WTC11 (cell line): ENCODE data around the gene GAS1. TPM values are rescaled to one million over a fixed set of nuclear protein-coding genes. Genes with fewer than 3 reads are reported as not detected.

Experiments
- ATAC-seq: fragments of 200-7000 bp; cut with Tn5 transposase; 2 replicates; pipeline ENCODE4 v1.10.0; 2021; ENCODE audit warnings: mild to moderate bottlenecking, moderate library complexity
- CTCF ChIA-PET: fragments of 300-600 bp; sonication (Branson Sonifier 250); formaldehyde crosslinking; loops from one replicate; lab custom pipeline; 2021; ENCODE audit warnings: antibody characterized with exemption; lab: Charles Lee
- POLR2A ChIA-PET: fragments of 350-600 bp; sonication (Branson Sonifier 250); formaldehyde crosslinking; loops from one replicate; lab custom pipeline; 2021; ENCODE audit warnings: antibody characterized with exemption; lab: Charles Lee
- DNase-seq: peaks from one replicate; pipeline ENCODE4 v3.0.0; 2021; ENCODE audit warnings: low spot score
- H3K27ac Mint-ChIP-seq: 2 replicates; pipeline ENCODE4 v1.8.0; 2021; ENCODE audit warnings: mixed read lengths
- H3K27me3 Mint-ChIP-seq: 2 replicates; pipeline ENCODE4 v1.8.0; 2021; ENCODE audit warnings: low read depth, mild to moderate bottlenecking, moderate library complexity, mixed read lengths
- H3K36me3 Mint-ChIP-seq: 2 replicates; pipeline ENCODE4 v1.8.0; 2021; ENCODE audit warnings: mixed read lengths
- H3K4me1 Mint-ChIP-seq: 2 replicates; pipeline ENCODE4 v1.8.0; 2022; ENCODE audit warnings: mixed read lengths
- H3K4me3 Mint-ChIP-seq: 2 replicates; pipeline ENCODE4 v1.8.0; 2021; ENCODE audit warnings: mild to moderate bottlenecking, moderate library complexity, mixed read lengths
- H3K9me3 Mint-ChIP-seq: 2 replicates; pipeline ENCODE4 v1.8.0; 2021; ENCODE audit warnings: mixed read lengths
- AR ChIP-seq: fragments of 250-450 bp; sonication (Bioruptor Pico); IDR thresholded peaks from 2 replicates; pipeline ENCODE4 v1.9.0; 2021; ENCODE audit warnings: mild to moderate bottlenecking
- ATF2 ChIP-seq: sonication (generic); formaldehyde crosslinking; IDR thresholded peaks from 2 replicates; pipeline ENCODE4 v1.8.1; 2022; ENCODE audit warnings: low read depth, missing genetic modification reagents, borderline replicate concordance
- CREB1 ChIP-seq: sonication (generic); formaldehyde crosslinking; IDR thresholded peaks from 2 replicates; pipeline ENCODE4 v1.8.0; 2023; ENCODE audit warnings: mild to moderate bottlenecking, missing genetic modification reagents
- E2F4 ChIP-seq: sonication (generic); formaldehyde crosslinking; IDR thresholded peaks from 2 replicates; pipeline ENCODE4 v1.8.1; 2022; ENCODE audit warnings: low read depth, mild to moderate bottlenecking, moderate library complexity, missing genetic modification reagents, borderline replicate concordance
- E2F5 ChIP-seq: sonication (generic); formaldehyde crosslinking; IDR thresholded peaks from 2 replicates; pipeline ENCODE4 v1.8.1; 2022; ENCODE audit warnings: mild to moderate bottlenecking, moderate library complexity, missing genetic modification reagents
- ESRRA ChIP-seq: sonication (generic); formaldehyde crosslinking; IDR thresholded peaks from 2 replicates; pipeline ENCODE4 v1.8.1; 2022; ENCODE audit warnings: mild to moderate bottlenecking, missing genetic modification reagents, borderline replicate concordance
- FOXJ3 ChIP-seq: sonication (generic); formaldehyde crosslinking; IDR thresholded peaks from 2 replicates; pipeline ENCODE4 v1.9.0; 2021; ENCODE audit warnings: missing genetic modification reagents, mild to moderate bottlenecking, borderline replicate concordance
- FOXP1 ChIP-seq: sonication (generic); formaldehyde crosslinking; IDR thresholded peaks from 2 replicates; pipeline ENCODE4 v1.8.0; 2022; ENCODE audit warnings: missing genetic modification reagents, mild to moderate bottlenecking, moderate library complexity, borderline replicate concordance
- GABPB1 ChIP-seq: sonication (generic); formaldehyde crosslinking; IDR thresholded peaks from 2 replicates; pipeline ENCODE4 v1.8.1; 2023; ENCODE audit warnings: mild to moderate bottlenecking, missing genetic modification reagents
- KAT7 ChIP-seq: sonication (generic); formaldehyde crosslinking; IDR thresholded peaks from 2 replicates; pipeline ENCODE4 v1.8.1; 2023; ENCODE audit warnings: missing genetic modification reagents, mild to moderate bottlenecking, borderline replicate concordance
- MAX ChIP-seq: sonication (generic); formaldehyde crosslinking; IDR thresholded peaks from 2 replicates; pipeline ENCODE4 v1.8.0; 2022; ENCODE audit warnings: mild to moderate bottlenecking, missing genetic modification reagents
- NFE2L1 ChIP-seq: sonication (generic); formaldehyde crosslinking; IDR thresholded peaks from 2 replicates; pipeline ENCODE4 v1.8.1; 2023; ENCODE audit warnings: missing genetic modification reagents
- NR1H2 ChIP-seq: sonication (generic); formaldehyde crosslinking; IDR thresholded peaks from 2 replicates; pipeline ENCODE4 v1.9.0; 2021; ENCODE audit warnings: mild to moderate bottlenecking, moderate library complexity, missing genetic modification reagents
- PRRX2 ChIP-seq: fragments of 250-450 bp; sonication (Bioruptor Pico); IDR thresholded peaks from 2 replicates; pipeline ENCODE4 v1.8.0; 2021; ENCODE audit warnings: mild to moderate bottlenecking
- RORB ChIP-seq: fragments of 250-450 bp; sonication (Bioruptor Pico); IDR thresholded peaks from 2 replicates; pipeline ENCODE4 v1.9.0; 2021; ENCODE audit warnings: mild to moderate bottlenecking
- SMAD3 ChIP-seq: sonication (generic); formaldehyde crosslinking; IDR thresholded peaks from 2 replicates; pipeline ENCODE4 v1.8.0; 2022; ENCODE audit warnings: missing genetic modification reagents, mild to moderate bottlenecking, borderline replicate concordance
- ZNF121 ChIP-seq: sonication (generic); formaldehyde crosslinking; IDR thresholded peaks from 2 replicates; pipeline ENCODE4 v1.8.0; 2023; ENCODE audit warnings: missing genetic modification reagents
- ZNF219 ChIP-seq: sonication (generic); formaldehyde crosslinking; IDR thresholded peaks from 2 replicates; pipeline ENCODE4 v1.8.0; 2023; ENCODE audit warnings: missing genetic modification reagents, mild to moderate bottlenecking, borderline replicate concordance
- ZNF396 ChIP-seq: fragments of 250-450 bp; sonication (Bioruptor Pico); IDR thresholded peaks from 2 replicates; pipeline ENCODE4 v1.8.0; 2021; ENCODE audit warnings: mild to moderate bottlenecking, moderate library complexity, borderline replicate concordance
- ZNF532 ChIP-seq: fragments of 250-450 bp; sonication (Bioruptor Pico); IDR thresholded peaks from 2 replicates; pipeline ENCODE4 v1.9.0; 2021; ENCODE audit warnings: mild to moderate bottlenecking, borderline replicate concordance
- ZSCAN18 ChIP-seq: fragments of 250-450 bp; sonication (Bioruptor Pico); IDR thresholded peaks from 2 replicates; pipeline ENCODE4 v2.1.2; 2022; ENCODE audit warnings: mild to moderate bottlenecking, moderate library complexity
- total RNA-seq: library from RNA; stranded (reverse); gene quantifications from 3 replicates; pipeline ENCODE4 v1.2.3, GENCODE V29; 2021

The GAS1 gene
- total RNA-seq, 1 experiment from 2014 or later = 5.0 TPM

- Mint-ChIP-seq H3K9me3 (no peaks in the 10 kb centered on the region), H3K36me3 (no peaks in the 10 kb centered on the region), H3K27me3 (no peaks in the 10 kb centered on the region; the same call in 1 of the 2 replicates), H3K4me3 (no peak overlapping the region), H3K27ac (no peak overlapping the region), H3K4me1 (0 out of 2 replicates have a peak, but pooled peaks cover 2% of the 10 kb centered on the region)
- POLR2A ChIA-PET = no interaction called here
- ATAC-seq (no peak), DNase-seq (no peak)
- TF ChIP-seq RORB (CRISPR knock-in tag) (no peak), KAT7 (CRISPR knock-in tag) (no peak), ZSCAN18 (CRISPR knock-in tag) (no peak), NFE2L1 (CRISPR knock-in tag) (no peak), AR (CRISPR knock-in tag) (no peak), ZNF121 (CRISPR knock-in tag) (no peak)
- CTCF ChIA-PET = interaction anchor here (0.7 kb wide), 1 partner anchor 341 kb away, joined by 3 read pairs; no protein-coding TSS in a partner anchor
Measured at GRCh38 chr9:86978413-86978812, 31.1 kb upstream of the GAS1 start.

GRCh38 chr9:86977205-86977835, 30.0 kb upstream of the GAS1 start:
- no peaks in the 10 kb centered on the region for H3K9me3 Mint-ChIP-seq
- 0 out of 2 replicates have a peak, but pooled peaks cover 2% of the 10 kb centered on the region for H3K4me1 Mint-ChIP-seq
- no peaks in the 10 kb centered on the region for H3K27me3 Mint-ChIP-seq
- H3K4me3 Mint-ChIP-seq = no peak overlapping the region
- H3K27ac Mint-ChIP-seq = no peak overlapping the region
- ChIA-PET POLR2A (no interaction called here), CTCF (no interaction called here)
- ATAC-seq (no peak), DNase-seq (no peak)
- no peaks in the 10 kb centered on the region for H3K36me3 Mint-ChIP-seq
- TF ChIP-seq E2F5 (no peak), ESRRA (CRISPR knock-in tag) (no peak), ZNF396 (CRISPR knock-in tag) (no peak), CREB1 (CRISPR knock-in tag) (no peak), MAX (CRISPR knock-in tag) (no peak), NR1H2 (CRISPR knock-in tag) (no peak), GABPB1 (CRISPR knock-in tag) (no peak), FOXP1 (CRISPR knock-in tag) (no peak), FOXJ3 (no peak), SMAD3 (CRISPR knock-in tag) (no peak), PRRX2 (no peak), E2F4 (no peak), ZNF532 (CRISPR knock-in tag) (no peak), ZNF121 (CRISPR knock-in tag) (no peak), ZNF219 (no peak), ATF2 (CRISPR knock-in tag) (no peak)
